AML-193 (cell line): ENCODE data around the gene SLC27A1.
"Not testable (repeated sequence)": the region's sequence is repeated elsewhere in the genome, so short reads cannot be mapped to it uniquely, and the experiment has no call there.

Experiments used
- DNase-seq, 2 experiments: peaks; one replicate each; lab custom pipeline; 2025; lab: John Stamatoyannopoulos, UW

Gene SLC27A1

DNA sequence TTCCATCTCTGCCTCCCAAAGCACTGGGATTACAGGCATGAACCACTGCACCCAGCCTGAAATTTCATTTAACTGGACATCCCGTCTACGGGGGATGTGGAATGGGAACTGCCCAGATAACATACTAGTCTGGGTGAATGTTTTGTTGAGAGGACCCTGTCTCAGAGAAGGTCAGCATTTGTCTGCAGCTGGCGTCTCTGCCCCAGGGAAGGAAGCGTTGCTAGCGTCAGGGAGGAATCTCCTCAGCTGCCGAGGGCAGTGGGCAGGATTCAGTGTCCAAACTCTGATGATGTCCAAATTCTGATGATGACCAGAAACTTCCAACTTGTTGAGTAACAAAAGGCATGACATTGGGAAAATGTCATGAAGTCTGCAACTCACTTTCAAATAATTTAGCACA lies 12.7 kb upstream of the SLC27A1 start:
- DNase-seq: no peak

DNA sequence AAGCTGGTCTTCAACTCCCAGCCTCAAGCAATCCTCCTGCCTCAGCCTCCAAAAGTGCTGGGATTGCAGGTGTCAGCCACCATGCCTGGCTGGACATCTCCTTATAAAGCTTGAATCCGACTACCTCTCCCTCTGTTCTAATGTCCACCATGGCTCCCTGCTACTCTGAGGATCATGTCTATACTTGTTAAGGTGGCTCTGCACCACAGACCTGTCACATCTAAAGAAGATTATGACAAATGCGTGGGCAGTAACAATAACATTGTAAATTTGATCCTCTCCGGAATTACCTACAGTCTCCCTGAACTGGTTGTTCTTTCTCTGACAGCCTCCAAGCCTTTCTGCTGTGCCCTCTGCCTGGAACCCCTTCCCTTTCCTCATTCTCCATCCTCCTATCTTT lies 11.4 kb upstream of the SLC27A1 start:
- DNase-seq: no peak

DNA sequence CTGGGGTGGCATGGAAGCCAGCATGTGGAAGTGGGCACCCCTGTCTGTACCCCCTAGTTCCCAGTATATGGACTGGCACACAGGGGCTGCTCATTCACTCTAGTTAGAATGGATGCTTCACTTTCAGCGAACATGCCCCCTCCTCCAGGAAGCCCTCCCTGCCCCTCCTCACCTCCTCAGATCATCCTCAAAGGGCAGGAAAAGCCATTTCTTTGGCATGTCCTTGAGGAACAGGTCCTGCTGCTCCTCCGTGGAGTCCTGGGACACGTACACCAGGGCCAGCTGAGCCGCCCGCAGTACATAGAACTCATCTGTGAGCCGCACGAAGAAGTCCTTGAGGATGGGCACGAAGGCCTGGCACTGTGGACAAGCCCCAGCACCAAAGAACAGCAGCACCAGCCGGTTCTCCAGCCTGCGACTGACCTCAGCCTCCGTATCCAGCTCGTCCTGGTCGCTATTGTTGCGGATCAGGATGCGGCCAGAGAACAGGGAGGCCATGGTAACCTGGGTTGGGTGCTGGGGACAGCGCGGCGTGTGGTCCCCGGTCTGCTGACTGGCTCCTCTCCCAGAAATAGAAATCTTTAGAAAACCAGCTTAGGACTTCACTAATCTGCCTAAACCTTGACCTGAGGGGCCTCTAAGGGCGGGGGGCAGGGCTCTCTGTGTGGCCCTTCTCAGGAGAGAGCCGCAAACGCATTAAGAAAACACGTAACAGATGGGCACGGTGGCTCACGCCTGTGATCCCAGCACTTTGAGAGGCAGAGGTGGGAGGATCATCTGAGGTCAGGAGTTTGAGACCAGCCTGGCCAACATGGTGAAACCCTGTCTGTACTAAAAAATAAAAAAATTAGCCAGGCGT lies 9.7 kb upstream of the SLC27A1 start, which contains the start of gene NXNL1:
Gene NXNL1 (minus strand): TSS at position 555 of the 859 bp plus-strand sequence. CDS start 57 bp downstream, at position 498.
- DNase-seq: no peak

DNA sequence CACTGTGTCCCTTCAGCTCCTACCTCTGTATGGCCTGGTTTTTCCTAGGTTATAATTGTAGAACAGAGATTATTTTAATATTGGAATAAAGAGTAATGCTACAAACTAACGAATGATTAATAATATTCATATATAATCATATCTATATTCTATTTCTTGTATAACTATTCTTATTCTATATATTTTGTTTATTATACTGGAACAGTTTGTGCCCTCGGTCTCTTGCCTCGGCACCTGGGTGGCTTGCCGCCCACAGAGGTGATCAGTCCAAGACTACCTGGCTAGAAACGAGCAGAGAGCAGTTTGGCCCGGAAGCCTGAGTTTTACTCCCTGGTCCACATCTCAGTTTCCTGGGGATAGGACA lies 3.9 kb upstream of the SLC27A1 start:
- no peak for DNase-seq

DNA sequence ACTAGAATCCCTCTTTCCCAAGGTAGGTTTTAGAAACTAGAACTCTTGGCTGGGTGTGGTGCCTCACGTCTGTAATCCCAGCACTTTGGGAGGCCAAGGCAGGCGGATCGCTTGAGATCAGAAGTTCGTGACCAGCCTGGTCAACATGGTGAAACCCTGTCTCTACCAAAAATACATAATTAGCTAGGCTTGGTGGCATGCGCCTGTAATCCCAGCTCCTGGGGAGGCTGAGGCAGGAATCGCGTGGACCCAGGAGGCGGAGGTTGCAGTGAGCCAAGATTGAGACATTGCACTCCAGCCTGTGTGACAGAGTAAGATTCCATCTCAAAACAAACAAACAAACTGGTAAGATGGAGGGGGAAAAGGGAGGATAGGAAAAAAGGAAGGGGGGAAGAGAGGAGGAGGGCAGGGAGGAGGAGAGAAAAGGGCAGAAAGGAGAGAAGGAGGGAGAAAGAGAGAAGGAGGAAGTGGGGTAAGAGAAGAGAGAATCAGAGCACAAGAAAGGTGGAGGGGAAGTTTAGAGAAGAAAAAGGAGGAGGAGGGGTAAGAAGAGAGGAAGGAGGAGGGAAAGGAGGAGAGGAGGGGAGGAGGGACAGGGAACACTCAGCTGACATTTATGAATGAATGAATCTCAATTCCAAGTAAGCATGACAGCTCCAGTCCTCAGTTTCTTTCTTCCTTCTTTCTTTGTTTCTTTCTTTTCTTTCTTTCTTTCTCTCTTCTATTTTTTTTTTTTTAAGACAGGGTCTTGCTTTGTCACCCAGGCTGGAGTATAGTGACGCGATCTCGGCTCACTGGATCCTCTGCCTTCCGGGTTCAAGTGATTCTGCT lies 2.6 kb upstream of the SLC27A1 start:
- no peak for DNase-seq

DNA sequence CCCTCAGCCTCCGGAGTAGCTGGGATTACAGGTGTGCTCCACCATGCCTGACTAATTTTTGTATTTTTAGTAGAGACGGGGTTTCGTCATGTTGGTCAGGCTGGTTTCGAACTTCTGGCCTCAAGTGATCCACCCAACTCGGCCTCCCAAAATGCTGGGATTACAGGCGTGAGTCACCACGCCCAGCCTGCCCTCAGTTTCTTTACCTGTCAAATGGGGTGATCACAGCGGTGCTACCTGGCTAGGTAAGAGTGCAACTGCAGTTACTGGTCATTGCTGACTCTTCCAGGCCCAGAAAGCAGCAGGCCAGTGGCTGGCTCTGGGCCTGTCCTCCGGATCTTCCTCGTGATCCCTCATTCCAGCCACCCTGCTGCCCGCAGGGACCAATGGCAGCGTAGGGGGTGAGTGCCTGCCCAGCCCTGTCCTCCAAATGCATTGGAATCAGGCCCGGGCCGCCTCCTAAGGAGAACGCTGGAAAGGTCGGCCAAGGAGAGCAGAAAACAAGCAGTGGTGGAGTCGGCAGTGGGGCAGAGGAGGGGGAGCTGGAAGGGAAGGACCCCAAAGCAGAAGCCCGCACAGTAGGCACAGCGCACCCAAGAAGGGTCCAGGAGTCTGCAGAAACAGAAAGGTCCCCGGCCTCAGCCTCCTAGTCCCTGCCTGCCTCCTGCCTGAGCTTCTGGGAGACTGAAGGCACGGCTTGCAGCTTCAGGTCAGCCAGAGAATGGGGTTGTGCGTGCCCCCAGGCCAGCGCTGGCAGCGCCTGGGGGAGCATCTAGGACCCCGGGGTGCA lies 1.8 kb upstream of the SLC27A1 start:
- no peak for DNase-seq

DNA sequence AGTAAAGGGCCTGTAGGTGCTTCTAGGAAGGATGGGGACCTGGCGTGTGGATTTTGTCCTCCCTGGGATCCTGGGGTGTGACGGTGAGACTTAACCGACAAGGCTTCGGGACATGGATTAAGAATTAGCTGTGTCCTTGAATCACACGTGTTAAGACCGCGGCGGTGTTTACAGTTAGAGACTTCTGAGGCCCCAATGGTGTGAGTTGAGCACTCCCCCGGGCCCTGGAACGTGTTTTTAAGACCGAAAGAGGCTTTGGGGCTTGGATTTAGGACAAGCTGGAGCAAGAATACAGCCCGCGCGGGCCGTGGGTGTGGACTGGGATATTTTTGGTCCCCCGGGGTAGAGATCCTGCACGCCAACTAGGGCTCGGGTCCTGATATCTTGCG lies 1.2 kb upstream of the SLC27A1 start:
- no peak for DNase-seq

DNA sequence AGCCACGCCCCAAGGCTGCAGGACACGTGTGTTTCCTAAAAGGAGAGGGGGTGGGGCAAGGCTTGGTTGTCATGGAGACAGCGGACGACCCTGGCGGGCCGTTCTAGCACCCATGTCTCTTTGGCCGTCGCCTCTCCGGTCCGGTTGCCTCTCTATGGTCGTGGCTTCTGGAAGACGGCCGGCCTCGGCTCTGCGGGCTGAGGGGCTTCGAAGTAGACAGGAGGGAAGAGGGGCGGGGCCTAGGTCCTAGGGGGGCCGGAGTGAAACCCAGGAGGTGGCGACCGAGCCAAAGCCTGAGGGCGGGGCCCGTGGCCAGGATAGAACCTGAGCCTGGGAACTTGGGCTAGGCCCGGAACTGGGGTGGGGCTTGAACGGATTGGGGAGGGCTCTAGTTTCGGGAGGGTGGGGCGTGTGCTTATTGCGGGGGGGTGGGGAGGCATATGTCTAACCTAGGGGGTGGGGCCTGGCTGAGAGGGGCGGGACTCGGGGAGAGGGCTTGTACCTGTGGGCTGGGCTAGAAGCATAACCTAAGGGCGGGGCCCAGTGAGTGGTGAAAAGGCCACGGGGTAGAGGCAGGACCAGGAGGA lies 750 bp upstream of the SLC27A1 start:
- DNase-seq: peak; percentile 85 to 86

DNA sequence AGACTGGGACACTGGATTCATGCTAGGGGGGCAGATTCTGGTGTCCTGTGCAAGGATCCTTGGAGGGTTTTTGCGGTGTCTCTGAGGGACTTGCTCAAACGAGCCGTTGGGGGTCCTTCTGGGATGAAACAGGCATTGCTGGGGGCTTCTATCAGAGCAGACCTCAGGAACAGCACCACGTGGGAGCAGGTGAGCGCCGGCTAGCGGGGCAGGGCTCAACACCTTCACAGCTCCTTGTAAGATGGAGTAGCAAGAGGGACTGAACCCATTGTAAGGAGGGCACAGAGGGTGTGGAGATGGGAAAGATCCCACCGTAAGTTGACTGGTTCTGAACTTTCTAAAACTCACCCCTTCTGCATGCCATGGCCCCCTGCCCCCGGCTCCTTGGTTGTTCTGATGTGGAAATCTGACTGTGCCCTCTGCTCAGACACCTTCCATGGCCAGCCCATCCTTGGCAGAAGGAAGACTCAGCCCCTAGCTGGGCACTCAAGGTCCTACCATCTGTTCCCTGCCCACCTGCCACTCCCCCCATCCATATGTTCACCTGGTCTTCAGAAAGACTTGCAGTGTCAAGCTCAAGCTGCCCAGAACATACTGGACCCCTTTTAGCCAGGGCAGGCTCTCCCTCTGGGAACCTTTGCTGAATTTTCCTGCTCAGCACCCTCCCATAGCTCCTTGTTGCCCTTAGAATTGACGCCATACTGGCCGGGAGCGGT lies 1.2 kb downstream of the SLC27A1 start:
- no peak for DNase-seq

DNA sequence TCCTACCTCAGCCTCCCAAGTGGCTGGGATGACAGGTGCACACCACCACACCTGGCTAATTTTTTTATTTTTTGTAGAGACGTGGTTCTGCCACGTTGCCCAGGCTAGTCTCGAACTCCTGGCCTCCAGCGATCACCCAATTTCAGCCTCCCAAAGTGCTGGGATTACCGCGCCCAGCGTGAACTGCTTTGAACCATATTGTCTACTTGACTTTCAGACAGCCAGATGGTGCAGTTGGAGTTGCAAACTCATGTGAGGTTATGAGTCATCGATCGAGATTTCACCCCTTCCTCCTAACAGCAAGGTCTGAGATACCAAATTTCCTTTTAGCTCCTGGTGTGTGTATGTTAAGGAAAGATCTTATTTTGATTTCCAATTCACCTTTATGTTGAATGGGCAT lies 2.7 kb downstream of the SLC27A1 start:
- peak; percentile 66 to 77 for DNase-seq

DNA sequence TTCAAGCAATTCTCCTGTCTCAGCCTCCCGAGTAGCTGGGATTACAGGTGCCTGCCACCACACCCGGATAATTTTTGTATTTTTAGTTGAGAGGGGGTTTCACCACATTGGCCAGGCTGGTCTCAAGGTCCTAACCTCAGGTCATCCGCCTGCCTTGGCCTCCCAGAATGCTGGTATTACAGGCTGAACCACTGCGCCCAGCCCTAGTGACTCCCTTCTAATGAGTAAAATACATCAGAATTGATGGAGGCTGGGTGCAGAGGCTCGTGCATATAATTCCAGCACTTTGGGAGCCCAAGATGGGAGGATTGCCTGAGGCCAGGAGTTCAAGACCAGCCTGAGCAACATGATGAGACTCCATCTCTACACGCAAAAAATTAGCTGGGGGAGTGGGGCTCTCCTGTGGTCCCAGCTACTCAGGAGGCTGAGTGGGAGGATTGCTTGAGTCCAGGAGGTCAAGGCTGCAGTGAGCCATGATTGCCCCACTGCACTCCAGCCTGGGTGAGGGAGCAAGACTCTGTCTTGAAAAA lies 4.8 kb downstream of the SLC27A1 start:
- DNase-seq: not testable (repeated sequence)

DNA sequence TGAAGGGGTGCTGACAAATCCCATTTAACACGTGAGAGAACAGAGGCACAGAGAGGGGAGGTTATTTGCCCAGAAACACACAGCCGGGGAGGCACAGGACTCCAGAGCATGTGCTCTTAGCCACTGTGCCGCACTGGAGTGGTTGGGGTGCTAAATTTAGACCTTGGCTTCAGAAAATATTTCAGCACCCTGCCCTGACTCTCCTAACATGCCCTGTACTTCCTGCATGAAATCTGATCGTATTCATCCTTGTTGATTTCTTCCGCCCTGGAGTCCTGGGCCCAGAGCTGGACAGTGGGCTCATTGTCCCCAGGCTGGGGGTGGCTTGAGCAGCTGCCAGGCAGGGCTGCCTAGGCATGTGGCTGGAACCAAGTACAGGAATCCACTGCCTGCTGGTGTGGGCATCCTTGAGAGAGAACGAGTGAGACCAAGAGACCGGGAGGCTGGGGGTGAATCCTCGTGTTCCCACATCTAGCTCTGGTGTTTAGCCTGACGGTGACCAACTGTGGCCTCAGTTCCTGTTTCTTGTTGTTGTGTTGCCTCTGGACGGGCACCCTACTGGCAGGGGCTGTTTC lies 5.3 kb downstream of the SLC27A1 start:
- no peak for DNase-seq

DNA sequence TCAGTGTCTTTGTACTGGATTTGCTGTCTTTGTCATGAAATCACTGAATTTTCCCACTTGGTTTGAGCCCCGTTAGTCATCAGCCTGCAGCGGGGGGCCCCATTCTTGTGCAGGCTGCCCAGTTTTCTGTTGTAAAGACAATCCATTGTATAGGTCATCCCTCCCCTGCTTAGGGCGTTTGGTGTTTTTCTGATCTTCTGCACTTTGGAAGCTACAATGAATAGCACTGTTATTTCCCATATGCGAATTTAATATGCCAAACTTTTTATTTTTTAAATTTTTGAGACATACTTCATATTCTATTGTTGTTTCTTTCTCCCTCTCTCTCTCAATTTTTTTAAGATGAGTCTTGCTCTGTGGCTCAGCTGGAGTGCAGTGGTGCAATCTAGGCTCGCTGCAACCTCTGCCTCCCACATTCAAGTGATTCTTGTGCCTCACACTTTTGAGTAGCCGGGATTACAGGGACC lies 9.0 kb downstream of the SLC27A1 start:
- DNase-seq: no peak

DNA sequence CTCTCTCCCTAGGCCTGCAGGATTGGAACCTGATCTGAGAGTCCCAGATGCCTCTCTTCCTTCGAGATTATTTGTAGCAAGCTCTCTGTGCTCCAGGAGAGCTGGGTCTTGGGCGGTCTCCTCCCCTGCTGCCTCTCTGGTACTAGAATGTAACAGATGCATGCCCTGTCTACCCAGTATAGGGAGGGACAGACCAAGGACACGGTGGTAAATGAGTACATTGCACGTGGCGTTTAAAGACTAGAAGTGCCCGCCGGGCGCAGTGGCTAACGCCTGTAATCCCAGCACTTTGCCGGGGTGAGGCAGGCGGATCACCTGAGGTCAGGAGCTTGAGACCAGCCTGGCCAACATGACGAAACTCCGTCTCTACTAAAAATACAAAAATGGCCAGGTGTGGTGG lies 11.7 kb downstream of the SLC27A1 start:
- DNase-seq: no peak

DNA sequence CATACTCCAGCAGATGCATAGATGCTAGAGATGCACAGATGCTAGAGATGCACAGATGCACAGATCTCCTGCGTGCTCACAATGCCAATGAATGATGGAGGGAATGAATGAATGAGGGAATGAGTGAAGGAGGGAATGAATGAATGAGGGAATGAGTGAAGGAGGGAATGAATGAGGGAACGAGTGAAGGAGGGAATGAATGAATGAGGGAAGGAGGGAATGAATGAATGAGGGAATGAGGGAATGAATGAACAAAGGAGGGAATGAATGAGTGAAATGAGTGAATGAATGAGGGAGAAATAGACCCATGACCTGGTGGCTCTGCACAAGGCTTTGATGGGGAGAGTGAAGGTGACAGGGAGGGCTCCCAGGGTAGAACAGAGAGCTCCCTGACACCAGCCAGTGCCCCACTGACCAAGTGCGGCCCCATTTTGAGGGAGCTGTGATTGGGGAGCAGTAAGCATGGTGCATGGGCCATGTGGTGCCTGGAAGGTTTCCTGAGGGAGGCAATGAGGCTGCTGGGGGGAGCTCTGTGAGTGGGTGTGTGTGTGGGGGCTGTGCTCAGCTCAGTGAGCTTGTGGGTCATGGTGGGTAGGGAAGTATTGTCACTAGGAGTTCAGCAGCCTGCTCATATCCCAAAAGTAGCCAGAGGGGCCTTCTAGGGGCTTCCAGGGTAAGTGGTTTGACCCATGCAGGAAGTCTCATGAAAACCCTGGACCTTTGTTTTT lies 12.7 kb downstream of the SLC27A1 start:
- DNase-seq: no peak

DNA sequence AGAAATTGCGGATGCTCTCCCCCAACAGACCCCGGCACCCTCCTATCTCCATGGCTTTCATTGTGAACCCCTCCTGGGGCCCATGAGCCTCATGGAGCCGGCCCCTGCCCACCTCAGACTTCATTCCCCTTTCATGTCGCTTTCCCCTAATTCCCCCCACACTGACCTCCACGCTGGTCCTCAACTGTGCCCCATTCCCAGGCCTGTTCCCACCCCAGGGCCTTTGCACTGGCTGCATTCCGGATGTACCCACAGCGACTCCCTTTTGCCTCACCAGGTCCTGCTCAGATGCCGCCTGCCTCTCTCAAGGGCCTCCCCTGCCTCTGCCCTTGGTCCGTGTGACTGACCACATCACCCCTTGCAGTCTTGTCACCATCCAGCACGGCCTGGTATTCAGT lies 13.3 kb downstream of the SLC27A1 start:
- DNase-seq: no peak

DNA sequence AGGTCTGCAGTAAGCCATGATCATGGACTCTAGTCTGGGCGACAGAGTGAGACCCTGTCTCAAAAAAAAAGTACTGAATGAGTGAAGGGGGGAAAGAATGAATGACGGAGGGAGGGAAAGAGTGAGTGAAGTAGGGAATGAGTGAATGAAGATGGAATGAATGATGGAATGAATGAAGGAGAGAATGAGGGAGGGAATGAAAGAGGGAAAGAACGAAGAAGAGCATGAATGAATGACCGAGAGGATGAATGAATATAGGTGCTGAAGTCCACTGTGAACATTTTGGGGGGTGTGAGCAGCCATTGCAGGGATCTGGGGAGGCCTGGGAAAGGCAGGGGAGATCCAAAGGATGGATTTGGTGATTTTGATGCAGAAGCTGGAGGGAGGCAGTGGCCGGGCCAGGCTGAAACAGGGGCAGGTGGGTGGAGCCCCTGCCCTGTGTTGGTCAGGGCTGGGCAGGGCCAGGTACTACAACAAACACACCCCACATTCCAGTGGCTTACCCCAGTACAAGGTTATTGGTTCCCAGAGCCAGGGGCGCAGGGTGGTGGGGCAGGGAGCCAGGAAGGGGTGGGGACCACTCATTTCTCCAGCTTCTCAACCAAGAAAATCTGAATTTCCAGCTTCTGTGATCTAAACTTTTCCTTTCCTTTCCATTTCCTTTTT lies 14.3 kb downstream of the SLC27A1 start:
- no peak for DNase-seq

DNA sequence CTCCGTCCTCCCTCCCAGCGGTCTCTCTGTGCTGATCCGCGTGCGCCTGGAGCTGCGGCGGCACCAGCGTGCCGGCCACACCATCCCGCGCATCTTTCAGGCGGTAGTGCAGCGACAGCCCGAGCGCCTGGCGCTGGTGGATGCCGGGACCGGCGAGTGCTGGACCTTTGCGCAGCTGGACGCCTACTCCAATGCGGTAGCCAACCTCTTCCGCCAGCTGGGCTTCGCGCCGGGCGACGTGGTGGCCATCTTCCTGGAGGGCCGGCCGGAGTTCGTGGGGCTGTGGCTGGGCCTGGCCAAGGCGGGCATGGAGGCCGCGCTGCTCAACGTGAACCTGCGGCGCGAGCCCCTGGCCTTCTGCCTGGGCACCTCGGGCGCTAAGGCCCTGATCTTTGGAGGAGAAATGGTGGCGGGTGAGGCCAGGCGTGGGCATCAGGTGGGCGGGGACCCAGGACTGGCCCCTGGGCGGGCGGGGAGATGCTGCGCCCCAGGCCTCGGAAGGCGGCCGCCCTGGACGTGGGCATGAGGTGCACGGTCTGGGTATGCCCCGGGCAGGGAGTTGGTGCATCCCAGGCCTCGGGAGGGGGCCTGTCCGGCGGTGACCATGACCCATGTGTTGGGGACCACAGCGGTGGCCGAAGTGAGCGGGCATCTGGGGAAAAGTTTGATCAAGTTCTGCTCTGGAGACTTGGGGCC lies 16.4 kb downstream of the SLC27A1 start:
- no peak for DNase-seq
